ENCODE measurements around the gene DTNA.

DNA sequence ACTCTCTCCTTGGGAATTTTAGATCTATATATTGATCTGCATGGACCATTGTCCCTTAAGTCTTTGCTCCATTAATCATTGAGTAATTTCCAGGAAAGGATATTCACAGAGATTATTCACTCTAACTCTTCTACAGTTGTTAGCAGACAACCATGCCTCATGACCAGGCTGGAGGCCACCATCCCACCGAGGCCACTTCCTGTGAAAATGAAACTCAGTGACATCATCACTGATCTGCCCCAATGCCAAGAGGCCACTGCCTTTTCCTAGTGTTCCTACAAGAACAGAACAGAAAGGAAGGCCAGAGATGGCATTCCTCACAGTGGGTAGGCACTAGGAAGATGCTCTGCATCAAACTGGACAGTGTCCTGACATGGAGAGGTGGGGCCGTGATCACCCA is 161.3 kb downstream of the DTNA start:
- no peak for TF ChIP-seq POLR2AphosphoS5 (IDR thresholded peaks at IDR 0.05)
- TF ChIP-seq, protein P1, sequence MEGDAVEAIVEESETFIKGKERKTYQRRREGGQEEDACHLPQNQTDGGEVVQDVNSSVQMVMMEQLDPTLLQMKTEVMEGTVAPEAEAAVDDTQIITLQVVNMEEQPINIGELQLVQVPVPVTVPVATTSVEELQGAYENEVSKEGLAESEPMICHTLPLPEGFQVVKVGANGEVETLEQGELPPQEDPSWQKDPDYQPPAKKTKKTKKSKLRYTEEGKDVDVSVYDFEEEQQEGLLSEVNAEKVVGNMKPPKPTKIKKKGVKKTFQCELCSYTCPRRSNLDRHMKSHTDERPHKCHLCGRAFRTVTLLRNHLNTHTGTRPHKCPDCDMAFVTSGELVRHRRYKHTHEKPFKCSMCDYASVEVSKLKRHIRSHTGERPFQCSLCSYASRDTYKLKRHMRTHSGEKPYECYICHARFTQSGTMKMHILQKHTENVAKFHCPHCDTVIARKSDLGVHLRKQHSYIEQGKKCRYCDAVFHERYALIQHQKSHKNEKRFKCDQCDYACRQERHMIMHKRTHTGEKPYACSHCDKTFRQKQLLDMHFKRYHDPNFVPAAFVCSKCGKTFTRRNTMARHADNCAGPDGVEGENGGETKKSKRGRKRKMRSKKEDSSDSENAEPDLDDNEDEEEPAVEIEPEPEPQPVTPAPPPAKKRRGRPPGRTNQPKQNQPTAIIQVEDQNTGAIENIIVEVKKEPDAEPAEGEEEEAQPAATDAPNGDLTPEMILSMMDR (IDR thresholded peaks at IDR 0.05): no peak

Data from prostate gland (tissue), 2 donors.